Measurements from ENCODE around the gene FH. TPM values are rescaled to one million over a fixed set of nuclear protein-coding genes. Genes with fewer than 3 reads are reported as not detected.

FH gene
- total RNA-seq, 2 experiments from 2014 or later, result 44.0 to 72.1 TPM

- intact Hi-C loops (cut with micrococcal nuclease; ENCODE audit: unreplicated experiment), result no loop called here
- BruUV-seq (replicated peaks), result no TSS peak
- no peak overlapping the region for H2AFZ ChIP-seq (ENCODE audit: low read length)
- no peak overlapping the region for H3K4me3 ChIP-seq (ENCODE audit: low read depth, low read length, poor library complexity, severe bottlenecking)
- no peak for TF ChIP-seq EZH2phosphoT487 (IDR thresholded peaks at IDR 0.05; ENCODE audit: borderline replicate concordance, low read depth, low read length)
- no peak for TF ChIP-seq CTCF (conservative IDR thresholded peaks at IDR 0.05; ENCODE audit: low read length)
- H3K9me2 ChIP-seq (ENCODE audit: insufficient read depth, low read length), result no peaks in the 10 kb centered on the region
- H4K20me1 ChIP-seq (ENCODE audit: insufficient read depth, low read length), result no peaks in the 10 kb centered on the region
- H3K27ac ChIP-seq (ENCODE audit: low read depth, low read length, poor library complexity, severe bottlenecking), result no peak overlapping the region
- ChIA-PET POLR2A (interaction anchor here (0.5 to 2.3 kb wide), 4 partner anchors 10 to 832 kb away, joined by 3 to 8 read pairs (median 6); partner anchors contain the start of gene EXO1), CTCF (ENCODE audit: unreplicated experiment) (no interaction called here)
- H3K79me2 ChIP-seq (ENCODE audit: insufficient read depth, low read depth, low read length), result no peaks in the 10 kb centered on the region
- no peak for DNase-seq (ENCODE audit: low spot score)
- H3K36me3 ChIP-seq (ENCODE audit: insufficient read depth, low read length), result no peaks in the 10 kb centered on the region
- no peaks in the 10 kb centered on the region for H3K9me3 ChIP-seq (ENCODE audit: low read length)
- peaks cover 14% of the 10 kb centered on the region for H3K4me1 ChIP-seq (ENCODE audit: insufficient read depth, low read length, poor library complexity, severe bottlenecking)
- H3K4me2 ChIP-seq (ENCODE audit: low read length), result no peak overlapping the region
Measured at GRCh38 chr1:241527146-241527545, 7.6 kb upstream of the FH start.

GRCh38 chr1:241525026-241525425 lies 5.5 kb upstream of the FH start:
- no peak for DNase-seq (ENCODE audit: low spot score)
- ChIA-PET POLR2A (interaction anchor here (0.7 to 2.3 kb wide), 4 partner anchors 12 to 326 kb away, joined by 3 to 8 read pairs (median 6); no protein-coding TSS in a partner anchor), CTCF (ENCODE audit: unreplicated experiment) (interaction anchor here (0.6 kb wide), 1 partner anchor 102 kb away, joined by 3 read pairs; no protein-coding TSS in a partner anchor)

More at GRCh38 chr1:241525026-241525425, 5.5 kb upstream of the FH start:
- peaks cover 9% of the 10 kb centered on the region for H3K4me1 ChIP-seq (ENCODE audit: insufficient read depth, low read length, poor library complexity, severe bottlenecking)
- H2AFZ ChIP-seq (ENCODE audit: low read length), result no peak overlapping the region
- H3K4me2 ChIP-seq (ENCODE audit: low read length), result no peak overlapping the region
- H3K4me3 ChIP-seq (ENCODE audit: low read depth, low read length, poor library complexity, severe bottlenecking), result no peak overlapping the region
- H3K79me2 ChIP-seq (ENCODE audit: insufficient read depth, low read depth, low read length), result no peaks in the 10 kb centered on the region
- no peaks in the 10 kb centered on the region for H4K20me1 ChIP-seq (ENCODE audit: insufficient read depth, low read length)
- H3K9me2 ChIP-seq (ENCODE audit: insufficient read depth, low read length), result no peaks in the 10 kb centered on the region
- no peaks in the 10 kb centered on the region for H3K9me3 ChIP-seq (ENCODE audit: low read length)
- no peaks in the 10 kb centered on the region for H3K36me3 ChIP-seq (ENCODE audit: insufficient read depth, low read length)
- intact Hi-C loops (cut with micrococcal nuclease; ENCODE audit: unreplicated experiment), result no loop called here
- no TSS peak for BruUV-seq (replicated peaks)
- H3K27ac ChIP-seq (ENCODE audit: low read depth, low read length, poor library complexity, severe bottlenecking), result no peak overlapping the region
- no peak for TF ChIP-seq EZH2phosphoT487 (IDR thresholded peaks at IDR 0.05; ENCODE audit: borderline replicate concordance, low read depth, low read length)
- no peak for TF ChIP-seq CTCF (conservative IDR thresholded peaks at IDR 0.05; ENCODE audit: low read length)

All from OCI-LY7 (cell line).